Breast epithelium (tissue), 4 donors: Measurements from ENCODE around the gene SYTL1. TPM values are rescaled to one million over a fixed set of nuclear protein-coding genes. Genes with fewer than 3 reads are reported as not detected.
A peak's percentile ranks its signal among the peaks of the same experiment; 100 is the strongest.

Source experiments
- DNase-seq, 2 donors: peaks; one replicate each; pipeline ENCODE4 v3.0.0-alpha.2; 2019; ENCODE audit warnings: low spot score in 2 of 2
- H3K27ac ChIP-seq, 2 donors: fragments of 200-600 bp; sonication (generic) in 1 of 2; one replicate each; pipeline ENCODE4 v1.5.1; 2016 to 2019; ENCODE audit warnings: mild to moderate bottlenecking in 1 of 2
- H3K27me3 ChIP-seq, 2 donors: fragments of 200-600 bp; sonication (generic) in 1 of 2; one replicate each; pipeline versions ENCODE4 v1.5.1 to v1.6.0; 2017 to 2019; ENCODE audit warnings: control low read depth in 1 of 2, mild to moderate bottlenecking in 1 of 2
- H3K36me3 ChIP-seq: fragments of 200-600 bp; one replicate; pipeline ENCODE4 v1.5.1; 2019
- H3K4me1 ChIP-seq, 2 donors: fragments of 200-600 bp; sonication (generic); one replicate each; pipeline ENCODE4 v1.5.1; 2016 to 2019; ENCODE audit warnings: control low read depth in 1 of 2
- H3K4me3 ChIP-seq, 3 donors: fragments of 200-600 bp; sonication (generic); 1 replicate in 2 of 3; 2 replicates in 1 of 3; pipeline ENCODE4 v1.5.1; 2016 to 2019; ENCODE audit warnings: mild to moderate bottlenecking in 3 of 3, moderate library complexity in 2 of 3
- H3K9me3 ChIP-seq, 2 donors: fragments of 200-600 bp; sonication (generic) in 1 of 2; one replicate each; pipeline ENCODE4 v1.5.1; 2016 to 2019; ENCODE audit warnings: control low read depth in 1 of 2
- CTCF ChIP-seq, 3 donors: fragments of 450-650 bp; IDR thresholded peaks; one replicate each; pipeline ENCODE4 v1.5.1; 2016 to 2017; ENCODE audit warnings: antibody characterized with exemption in 3 of 3, mild to moderate bottlenecking in 3 of 3, moderate library complexity in 3 of 3
- POLR2A ChIP-seq: fragments of 450-650 bp; IDR thresholded peaks from one replicate; pipeline ENCODE4 v1.6.1; 2016; ENCODE audit warnings: antibody characterized with exemption, mild to moderate bottlenecking, moderate library complexity
- POLR2AphosphoS5 ChIP-seq, 3 donors: sonication (generic); formaldehyde crosslinking; IDR thresholded peaks; one replicate each; pipeline ENCODE4 v1.6.1; 2017; ENCODE audit warnings: antibody characterized with exemption in 3 of 3
- intact Hi-C: fragments of 100-400 bp; cut with DNase I; formaldehyde crosslinking; loops from one replicate; pipeline ENCODE4 v1.15.1; 2023; ENCODE audit warnings: low total_unique reads
- total RNA-seq, 3 donors: library from RNA; depleted of rRNA; stranded (reverse); fragments of >200 nt; gene quantifications; one replicate each; pipeline ENCODE4 v1.1.0, GENCODE V29; 2016

SYTL1 gene
- total RNA-seq, 3 donors from 2014 or later: 0.96 to 33.1 (median 22.3) TPM

- no peak for DNase-seq
- intact Hi-C loops: no loop called here
- Histone ChIP-seq H3K4me3 (no peak overlapping the region), H3K36me3 (no peaks in the 10 kb centered on the region), H3K4me1 (peaks cover 0 to 10% of the 10 kb centered on the region in 2 donors), H3K9me3 (no peaks in the 10 kb centered on the region), H3K27me3 (no peaks in the 10 kb centered on the region), H3K27ac (peak overlapping the region in 1 of 2 donors; percentile 22)
- TF ChIP-seq POLR2AphosphoS5 (IDR thresholded peaks at IDR 0.05) (no peak), CTCF (IDR thresholded peaks at IDR 0.05) (no peak), POLR2A (no peak)
Observed at GRCh38 chr1:27372808-27373690, 31.2 kb downstream of the SYTL1 start.

GRCh38 chr1:27374362-27375086 is 32.7 kb downstream of the SYTL1 start, which contains the start of gene FCN3:
Gene FCN3, minus strand, starts transcription at chr1:27374824. Its CDS starts 6 bp downstream, at chr1:27374818.
- peaks cover 3 to 4% of the 10 kb centered on the region in 2 donors for H3K4me1 ChIP-seq
- H3K9me3 ChIP-seq: no peaks in the 10 kb centered on the region
- no peaks in the 10 kb centered on the region for H3K36me3 ChIP-seq
- no peak within 1 kb of the TSS for H3K4me3 ChIP-seq
- DNase-seq: no peak
- intact Hi-C loops: no loop called here
- TF ChIP-seq POLR2A (no peak), CTCF (IDR thresholded peaks at IDR 0.05) (no peak)
- H3K27me3 ChIP-seq: no peaks in the 10 kb centered on the region
- H3K27ac ChIP-seq: peak within 1 kb of the TSS in 1 of 2 donors; percentile 22

DNA sequence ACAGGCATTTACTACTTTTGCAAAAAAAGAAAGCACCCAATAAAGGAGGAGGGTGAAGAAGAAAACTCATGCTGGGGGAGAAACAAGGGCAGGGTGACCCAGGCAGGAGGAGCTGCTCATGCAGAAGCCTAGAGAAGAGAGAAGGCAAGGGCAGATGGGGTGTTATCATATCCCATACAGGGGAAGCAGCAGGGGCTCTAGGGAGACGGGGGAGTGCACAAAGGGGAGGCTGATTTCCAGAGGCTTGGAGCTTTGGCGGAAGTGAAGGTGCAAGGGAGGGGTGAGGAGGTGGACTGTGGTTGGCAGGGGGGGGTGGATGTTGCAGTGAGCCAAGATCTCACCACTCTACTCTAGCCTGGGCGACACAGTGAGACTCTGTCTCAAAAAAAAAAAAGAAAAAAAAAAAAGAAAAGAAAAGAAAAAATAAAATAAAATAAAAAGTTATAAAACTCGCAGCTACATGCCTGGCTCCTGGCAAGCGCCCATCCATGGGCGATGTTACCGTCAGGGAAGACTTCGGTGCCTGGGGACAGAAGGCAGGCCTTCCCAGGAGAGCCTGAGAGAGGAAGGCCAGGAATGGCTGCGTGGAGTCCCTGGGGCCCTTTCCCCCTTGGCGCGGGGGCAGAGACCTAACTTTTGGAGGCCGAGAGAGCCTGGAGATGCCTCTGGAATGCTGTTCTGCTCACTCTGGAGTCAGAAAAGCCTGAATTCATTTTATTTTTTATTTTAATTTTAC is 36.1 kb downstream of the SYTL1 start:
- Histone ChIP-seq H3K9me3 (no peaks in the 10 kb centered on the region), H3K27ac (peak overlapping the region in 1 of 2 donors; percentile 76), H3K27me3 (no peaks in the 10 kb centered on the region), H3K4me1 (peaks cover 9 to 24% of the 10 kb centered on the region in 2 donors), H3K36me3 (no peaks in the 10 kb centered on the region), H3K4me3 (no peak overlapping the region)
- peak in 1 of 2 donors; percentile 63 for DNase-seq
- no peak for TF ChIP-seq POLR2AphosphoS5 (IDR thresholded peaks at IDR 0.05)
- TF ChIP-seq CTCF (IDR thresholded peaks at IDR 0.05): no peak
- TF ChIP-seq POLR2A: no peak
- intact Hi-C loops: no loop called here

- H3K36me3 ChIP-seq: no peaks in the 10 kb centered on the region
- intact Hi-C loops: no loop called here
- H3K9me3 ChIP-seq: no peaks in the 10 kb centered on the region
- no peaks in the 10 kb centered on the region for H3K27me3 ChIP-seq
- no peak overlapping the region for H3K4me3 ChIP-seq
- DNase-seq: no peak
- TF ChIP-seq CTCF (IDR thresholded peaks at IDR 0.05) (peak in 1 of 3 donors; percentile 12), POLR2AphosphoS5 (IDR thresholded peaks at IDR 0.05) (no peak)
- peak overlapping the region; percentile 68 to 76 for H3K27ac ChIP-seq
- H3K4me1 ChIP-seq: peaks cover 9 to 24% of the 10 kb centered on the region in 2 donors
Observed at GRCh38 chr1:27379564-27380122, 37.8 kb downstream of the SYTL1 start.
